TTC549 (cell line): ENCODE measurements around the gene NLRX1.
"Not testable (repeated sequence)": the region's sequence is repeated elsewhere in the genome, so short reads cannot be mapped to it uniquely, and the experiment has no call there.

Source experiments
- FAIRE-seq: peaks from 2 replicates; lab custom pipeline; 2012; peaks lifted over from hg19 to GRCh38; lab: Jason Lieb, UNC

Gene NLRX1

GRCh38 chr11:119168471-119169281 lies at the start of gene NLRX1:
TSS of gene NLRX1 (plus strand) at chr11:119168725. CDS start at chr11:119171404, 2,679 bp downstream.
- FAIRE-seq: no peak

- FAIRE-seq: no peak
Observed at GRCh38 chr11:119118946-119119345, 49.6 kb upstream of the NLRX1 start.

GRCh38 chr11:119120639-119121007 lies 47.9 kb upstream of the NLRX1 start:
- no peak for FAIRE-seq

GRCh38 chr11:119121008-119121810 lies 47.3 kb upstream of the NLRX1 start, which contains the start of gene HINFP:
TSS of gene HINFP (plus strand) at chr11:119121580. CDS start at chr11:119126945, 5,365 bp downstream.
- FAIRE-seq: peak; percentile 92

GRCh38 chr11:119121811-119122124 lies 46.8 kb upstream of the NLRX1 start:
- no peak for FAIRE-seq

- FAIRE-seq: no peak
Observed at GRCh38 chr11:119125821-119126220, 42.7 kb upstream of the NLRX1 start.

GRCh38 chr11:119126675-119127268 lies 41.8 kb upstream of the NLRX1 start:
- FAIRE-seq: no peak

GRCh38 chr11:119130662-119131061 lies 37.9 kb upstream of the NLRX1 start:
- no peak for FAIRE-seq

- no peak for FAIRE-seq
Observed at GRCh38 chr11:119134389-119134978, 34.0 kb upstream of the NLRX1 start.

- FAIRE-seq: not testable (repeated sequence)
Observed at GRCh38 chr11:119139276-119139675, 29.2 kb upstream of the NLRX1 start.

GRCh38 chr11:119144825-119145486 lies 23.6 kb upstream of the NLRX1 start:
- no peak for FAIRE-seq

GRCh38 chr11:119145551-119145950 lies 23.0 kb upstream of the NLRX1 start:
- no peak for FAIRE-seq

- FAIRE-seq: no peak
Observed at GRCh38 chr11:119147604-119148333, 20.8 kb upstream of the NLRX1 start.

GRCh38 chr11:119148720-119149017 lies 19.9 kb upstream of the NLRX1 start:
- no peak for FAIRE-seq

GRCh38 chr11:119149018-119149785 lies 19.3 kb upstream of the NLRX1 start, which contains the start of gene ABCG4:
TSS of gene ABCG4 (plus strand) at chr11:119149052. CDS start at chr11:119149966, 914 bp downstream.
- FAIRE-seq: no peak

GRCh38 chr11:119149786-119150275 lies 18.7 kb upstream of the NLRX1 start:
- no peak for FAIRE-seq

GRCh38 chr11:119152043-119152442 lies 16.5 kb upstream of the NLRX1 start:
- FAIRE-seq: no peak

- FAIRE-seq: no peak
Observed at GRCh38 chr11:119152604-119153003, 15.9 kb upstream of the NLRX1 start.

- no peak for FAIRE-seq
Observed at GRCh38 chr11:119153049-119153818, 15.3 kb upstream of the NLRX1 start.

- FAIRE-seq: no peak
Observed at GRCh38 chr11:119154178-119154577, 14.3 kb upstream of the NLRX1 start.
